CD4-positive, alpha-beta T cell (primary cell): ENCODE data around the gene IRF8. TPM values are rescaled to one million over a fixed set of nuclear protein-coding genes. Genes with fewer than 3 reads are reported as not detected.

Source experiments
- ATAC-seq: fragments of 200-7000 bp; cut with Tn5 transposase; one replicate; pipeline ENCODE4 v1.10.0; 2022; ENCODE audit warnings: mild to moderate bottlenecking; ENCODE audit not compliant: poor library complexity
- CTCF ChIA-PET: fragments of 350-600 bp; sonication (Branson Sonifier 250); formaldehyde crosslinking; loops from one replicate; lab custom pipeline; 2021; ENCODE audit warnings: antibody characterized with exemption, inconsistent platforms; lab: Charles Lee
- POLR2A ChIA-PET: fragments of 350-600 bp; sonication (Branson Sonifier 250); formaldehyde crosslinking; loops from one replicate; lab custom pipeline; 2021; ENCODE audit warnings: antibody characterized with exemption, inconsistent platforms; lab: Charles Lee
- DNase-seq, 14 experiments: peaks; one replicate each; pipeline ENCODE4 v3.0.0-alpha.2; 2013 to 2020; ENCODE audit warnings: mixed read lengths in 2 of 14
- H3K27ac ChIP-seq, 2 donors: one replicate each; pipeline versions ENCODE4 v1.5.1 to v1.7.0; 2013; ENCODE audit warnings: low read length in 2 of 2, low read depth in 1 of 2, mild to moderate bottlenecking in 1 of 2
- H3K27me3 ChIP-seq, 2 experiments: 1 replicate in 1 of 2; 2 replicates in 1 of 2; pipeline versions ENCODE4 v1.6.1 to v1.7.0; 2013; ENCODE audit warnings: low read length in 2 of 2, control low read depth in 1 of 2, mild to moderate bottlenecking in 1 of 2, moderate library complexity in 1 of 2; ENCODE audit not compliant: insufficient read depth in 2 of 2, control insufficient read depth in 1 of 2
- H3K36me3 ChIP-seq: one replicate; pipeline ENCODE4 v1.6.1; 2013; ENCODE audit warnings: low read length, control low read depth; ENCODE audit not compliant: insufficient read depth
- H3K4me1 ChIP-seq: one replicate; pipeline ENCODE4 v1.6.1; 2013; ENCODE audit warnings: low read length, control low read depth; ENCODE audit not compliant: insufficient read depth
- H3K4me3 ChIP-seq: one replicate; pipeline ENCODE4 v1.5.1; 2013; ENCODE audit warnings: mild to moderate bottlenecking, low read length, moderate library complexity
- H3K9me3 ChIP-seq, 2 experiments: 1 replicate in 1 of 2; 2 replicates in 1 of 2; pipeline versions ENCODE4 v1.6.1 to v1.7.0; 2013; ENCODE audit warnings: low read length in 2 of 2, mild to moderate bottlenecking in 2 of 2, control low read depth in 1 of 2, moderate library complexity in 1 of 2; ENCODE audit not compliant: control insufficient read depth in 1 of 2, insufficient read depth in 1 of 2
- H3K27ac Mint-ChIP-seq: one replicate; pipeline ENCODE4 v1.8.0; 2020; ENCODE audit warnings: mixed read lengths
- H3K27me3 Mint-ChIP-seq: one replicate; pipeline ENCODE4 v1.8.0; 2021; ENCODE audit warnings: mixed read lengths
- H3K36me3 Mint-ChIP-seq: one replicate; pipeline ENCODE4 v1.8.0; 2021; ENCODE audit warnings: low read depth, mixed read lengths
- H3K4me1 Mint-ChIP-seq: one replicate; pipeline ENCODE4 v1.8.0; 2021; ENCODE audit warnings: low read depth, mixed read lengths
- H3K4me3 Mint-ChIP-seq: one replicate; pipeline ENCODE4 v1.8.0; 2020; ENCODE audit warnings: mild to moderate bottlenecking, mixed read lengths
- H3K9me3 Mint-ChIP-seq: one replicate; pipeline ENCODE4 v1.8.0; 2020; ENCODE audit warnings: mixed read lengths
- CTCF ChIP-seq: fragments of 200-600 bp; IDR thresholded peaks from one replicate; pipeline ENCODE4 v1.8.0; 2022; ENCODE audit warnings: antibody characterized with exemption, mild to moderate bottlenecking
- intact Hi-C, 2 experiments: fragments of 100-400 bp; cut with DNase I in 1 of 2; cut with micrococcal nuclease in 1 of 2; formaldehyde crosslinking; loops; one replicate each; pipeline versions ENCODE4 v1.15.1 to v1.9.0; 2023 to 2025; cut with DNase I, micrococcal nuclease
- total RNA-seq, 174 experiments: library from RNA in 2 of 174; stranded (reverse) in 2 of 174; gene quantifications; one replicate each; pipeline ENCODE4 v1.2.3 and lab custom pipeline; 2021 to 2026

The IRF8 gene
- total RNA-seq, 2 experiments from 2014 or later: 11.3 to 13.2 TPM

- Histone ChIP-seq H3K36me3 (no peaks in the 10 kb centered on the region), H3K9me3 (no peaks in the 10 kb centered on the region), H3K27ac (no peak overlapping the region), H3K27me3 (peaks cover 0 to 2% of the 10 kb centered on the region in 2 experiments), H3K4me1 (peaks cover 29% of the 10 kb centered on the region), H3K4me3 (no peak overlapping the region)
- DNase-seq (peak in 2 of 14 experiments; percentile 37), ATAC-seq (no peak)
- Mint-ChIP-seq H3K4me1 (peaks cover 31% of the 10 kb centered on the region), H3K4me3 (no peak overlapping the region), H3K27me3 (peaks cover 4% of the 10 kb centered on the region), H3K27ac (no peak overlapping the region), H3K36me3 (no peaks in the 10 kb centered on the region), H3K9me3 (no peaks in the 10 kb centered on the region)
- no peak for TF ChIP-seq CTCF
- POLR2A ChIA-PET: no interaction called here
- intact Hi-C loops: no loop called here
- CTCF ChIA-PET: no interaction called here
Observed at GRCh38 chr16:85950136-85950918, 51.4 kb downstream of the IRF8 start.

DNA sequence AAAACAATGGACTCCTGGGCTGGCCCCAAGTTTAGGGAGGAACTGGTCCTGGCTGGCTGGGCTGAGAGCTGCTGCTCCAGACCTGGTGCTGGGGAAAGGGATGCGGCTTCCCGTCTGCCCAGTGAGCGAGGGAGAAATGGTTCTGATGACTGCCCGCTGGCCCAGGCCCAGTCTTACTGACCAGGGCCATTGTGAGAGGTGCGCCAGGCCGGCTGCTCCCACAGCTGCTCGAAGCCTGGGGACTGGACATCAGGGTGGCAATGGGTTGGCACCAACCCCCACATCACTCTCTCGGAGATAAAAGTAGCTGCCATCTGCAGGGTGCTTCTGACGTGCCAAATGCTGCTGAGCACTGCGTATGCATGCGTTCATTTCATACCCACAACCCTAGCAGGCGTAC, 53.2 kb downstream of the IRF8 start:
- H3K4me3 ChIP-seq: no peak overlapping the region
- DNase-seq (no peak), ATAC-seq (no peak)
- POLR2A ChIA-PET: no interaction called here
- no peak overlapping the region for H3K27ac ChIP-seq
- peaks cover 12% of the 10 kb centered on the region for H3K4me1 ChIP-seq
- Mint-ChIP-seq H3K4me1 (peaks cover 14% of the 10 kb centered on the region), H3K27me3 (no peaks in the 10 kb centered on the region), H3K27ac (no peak overlapping the region), H3K4me3 (no peak overlapping the region), H3K36me3 (no peaks in the 10 kb centered on the region), H3K9me3 (no peaks in the 10 kb centered on the region)
- H3K36me3 ChIP-seq: no peaks in the 10 kb centered on the region
- peaks cover 0 to 2% of the 10 kb centered on the region in 2 experiments for H3K27me3 ChIP-seq
- CTCF ChIA-PET: no interaction called here
- H3K9me3 ChIP-seq: no peaks in the 10 kb centered on the region
- intact Hi-C loops: no loop called here
- no peak for TF ChIP-seq CTCF

DNA sequence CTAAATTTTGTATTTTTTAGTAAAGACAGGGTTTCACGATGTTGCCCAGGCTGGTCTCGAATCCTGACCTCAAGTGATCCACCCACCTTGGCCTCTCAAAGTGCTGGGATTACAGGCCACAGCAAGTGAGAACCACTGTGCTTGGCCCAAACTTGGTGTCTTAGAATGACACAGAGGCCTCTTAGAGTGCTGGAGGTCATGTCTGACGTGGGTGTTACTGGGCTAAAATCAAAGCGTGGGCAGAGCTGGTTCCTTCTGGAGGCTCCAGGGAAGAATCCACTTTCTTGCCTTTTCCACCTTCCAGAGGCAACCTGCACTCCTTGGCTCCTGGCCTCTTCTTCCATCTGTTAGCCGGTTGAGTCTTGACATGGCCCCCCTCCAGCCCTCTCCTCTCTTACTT, 53.8 kb downstream of the IRF8 start:
- no peak for DNase-seq
- Mint-ChIP-seq H3K9me3 (no peaks in the 10 kb centered on the region), H3K27me3 (no peaks in the 10 kb centered on the region), H3K36me3 (no peaks in the 10 kb centered on the region), H3K27ac (no peak overlapping the region), H3K4me3 (no peak overlapping the region), H3K4me1 (peaks cover 8% of the 10 kb centered on the region)
- H3K36me3 ChIP-seq: no peaks in the 10 kb centered on the region
- no peak overlapping the region for H3K27ac ChIP-seq
- POLR2A ChIA-PET: no interaction called here
- no peaks in the 10 kb centered on the region for H3K9me3 ChIP-seq
- H3K4me1 ChIP-seq: peaks cover 6% of the 10 kb centered on the region
- no peak overlapping the region for H3K4me3 ChIP-seq
- intact Hi-C loops: no loop called here
- CTCF ChIA-PET: no interaction called here
- H3K27me3 ChIP-seq: peaks cover 0 to 2% of the 10 kb centered on the region in 2 experiments
- TF ChIP-seq CTCF: no peak
- no peak for ATAC-seq
